SK-N-SH treated with all-trans-retinoic acid at 6 μM for 48 hours (cell line): ENCODE data around the gene BRD9.
"Not testable (repeated sequence)": the region's sequence is repeated elsewhere in the genome, so short reads cannot be mapped to it uniquely, and the experiment has no call there.

Source experiments
- ATAC-seq: fragments of 200-7000 bp; cut with Tn5 transposase; 3 replicates; pipeline ENCODE4 v1.9.1; 2020; ENCODE audit warnings: mild to moderate bottlenecking, moderate library complexity
- ARNTL ChIP-seq: fragments of 450-650 bp; formaldehyde crosslinking; IDR thresholded peaks from 2 replicates; pipeline ENCODE4 v1.5.0; 2020; ENCODE audit warnings: low read depth, mild to moderate bottlenecking, moderate library complexity, borderline replicate concordance
- CSRNP3 ChIP-seq: fragments of 250-450 bp; sonication (Bioruptor Pico); IDR thresholded peaks from 2 replicates; pipeline ENCODE4 v1.5.1; 2021; ENCODE audit warnings: mild to moderate bottlenecking, moderate library complexity
- ESRRG ChIP-seq: fragments of 250-450 bp; sonication (Bioruptor Pico); IDR thresholded peaks from 2 replicates; pipeline ENCODE4 v1.6.1; 2021; ENCODE audit warnings: mild to moderate bottlenecking
- GLIS3 ChIP-seq: fragments of 250-450 bp; sonication (Bioruptor Pico); IDR thresholded peaks from 2 replicates; pipeline ENCODE4 v1.5.0; 2020; ENCODE audit warnings: mild to moderate bottlenecking, moderate library complexity
- ISL1 ChIP-seq: fragments of 250-450 bp; sonication (Bioruptor Pico); IDR thresholded peaks from 2 replicates; pipeline ENCODE4 v2.1.2; 2022; ENCODE audit warnings: mild to moderate bottlenecking, moderate library complexity
- OSR1 ChIP-seq: fragments of 250-450 bp; sonication (Bioruptor Pico); IDR thresholded peaks from 2 replicates; pipeline ENCODE4 v1.8.0; 2022; ENCODE audit warnings: moderate library complexity, mild to moderate bottlenecking, inconsistent platforms
- PATZ1 ChIP-seq: fragments of 250-450 bp; sonication (Bioruptor Pico); IDR thresholded peaks from 2 replicates; pipeline ENCODE4 v1.8.0; 2020; ENCODE audit warnings: mild to moderate bottlenecking, moderate library complexity, borderline replicate concordance
- PPARA ChIP-seq: fragments of 250-450 bp; sonication (Bioruptor Pico); IDR thresholded peaks from 2 replicates; pipeline ENCODE4 v1.5.0; 2020; ENCODE audit warnings: mild to moderate bottlenecking, borderline replicate concordance
- RARB ChIP-seq: fragments of 250-450 bp; sonication (Bioruptor Pico); IDR thresholded peaks from 2 replicates; pipeline ENCODE4 v1.8.0; 2021; ENCODE audit warnings: mild to moderate bottlenecking, moderate library complexity
- SNAI2 ChIP-seq: fragments of 250-450 bp; sonication (Bioruptor Pico); IDR thresholded peaks from 2 replicates; pipeline ENCODE4 v1.5.0; 2020; ENCODE audit warnings: mild to moderate bottlenecking, moderate library complexity
- TCF4 ChIP-seq: fragments of 250-450 bp; sonication (Bioruptor Pico); IDR thresholded peaks from 2 replicates; pipeline ENCODE4 v1.8.0; 2021; ENCODE audit warnings: mild to moderate bottlenecking, moderate library complexity, borderline replicate concordance
- TOX ChIP-seq: fragments of 250-450 bp; sonication (Bioruptor Pico); IDR thresholded peaks from 2 replicates; pipeline ENCODE4 v1.8.0; 2021; ENCODE audit warnings: mild to moderate bottlenecking, moderate library complexity, borderline replicate concordance
- TSHZ2 ChIP-seq: fragments of 250-450 bp; sonication (Bioruptor Pico); IDR thresholded peaks from 2 replicates; pipeline ENCODE4 v1.5.0; 2020; ENCODE audit warnings: mild to moderate bottlenecking, moderate library complexity
- ZC3H10 ChIP-seq: fragments of 250-450 bp; sonication (Bioruptor Pico); IDR thresholded peaks from 2 replicates; pipeline ENCODE4 v1.5.1; 2021; ENCODE audit warnings: mild to moderate bottlenecking, moderate library complexity
- ZNF565 ChIP-seq: fragments of 450-650 bp; formaldehyde crosslinking; conservative IDR thresholded peaks from 2 replicates; pipeline ENCODE4 v1.5.0; 2020; ENCODE audit warnings: low read depth, mild to moderate bottlenecking, moderate library complexity
- ZNF70 ChIP-seq: fragments of 450-650 bp; formaldehyde crosslinking; IDR thresholded peaks from 2 replicates; pipeline ENCODE4 v1.5.0; 2020; ENCODE audit warnings: mild to moderate bottlenecking, moderate library complexity
- TF ChIP-seq, protein P1 (sequence below): fragments of 250-450 bp; sonication (Bioruptor Pico); IDR thresholded peaks from 2 replicates; pipeline ENCODE4 v1.5.1; 2020; ENCODE audit warnings: low read depth, mild to moderate bottlenecking, moderate library complexity
- TF ChIP-seq, protein P2 (sequence below): fragments of 250-450 bp; sonication (Bioruptor Pico); IDR thresholded peaks from 2 replicates; pipeline ENCODE4 v1.8.0; 2021; ENCODE audit warnings: low read depth, mild to moderate bottlenecking, moderate library complexity, borderline replicate concordance

Gene BRD9

DNA sequence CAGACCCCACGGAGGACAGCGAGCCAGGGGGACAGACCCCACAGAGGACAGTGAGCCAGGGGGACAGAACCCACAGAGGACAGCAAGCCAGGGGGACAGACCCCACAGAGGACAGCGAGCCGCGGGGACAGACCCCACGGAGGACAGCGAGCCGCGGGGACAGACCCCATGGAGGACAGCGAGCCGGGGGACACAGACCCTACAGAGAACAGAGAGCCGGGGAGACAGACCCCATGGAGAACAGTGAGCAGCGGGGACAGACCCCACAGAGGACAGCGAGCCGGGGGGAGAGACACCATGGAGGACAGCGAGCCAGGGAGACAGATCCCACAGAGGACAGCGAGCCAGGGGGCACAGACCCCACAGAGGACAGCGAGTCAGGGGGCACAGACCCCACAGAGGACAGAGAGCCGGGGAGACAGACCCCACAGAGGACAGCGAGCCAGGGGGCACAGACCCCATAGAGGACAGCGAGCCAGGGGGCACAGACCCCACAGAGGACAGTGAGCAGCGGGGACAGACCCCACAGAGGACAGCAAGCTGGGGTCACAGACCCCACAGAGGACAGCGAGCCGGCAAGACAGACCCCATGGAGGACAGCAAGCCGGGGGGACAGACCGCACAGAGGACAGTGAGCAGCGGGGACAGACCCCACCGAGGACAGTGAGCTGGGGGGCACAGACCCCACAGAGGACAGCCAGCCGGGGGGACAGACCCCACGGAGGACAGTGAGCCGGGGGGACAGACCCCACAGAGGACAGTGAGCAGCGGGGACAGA is 37.4 kb downstream of the BRD9 start (continued):
- TF ChIP-seq GLIS3 (CRISPR knock-in tag), result no peak
- no peak for TF ChIP-seq ZNF70 (CRISPR knock-in tag)
- TF ChIP-seq, all 23 proteins: peak for 0

GRCh38 chr5:854217-854616 is 38.4 kb downstream of the BRD9 start:
- ATAC-seq, result no peak
- TF ChIP-seq RARB (CRISPR knock-in tag) (no peak), SNAI2 (CRISPR knock-in tag) (no peak), ZNF565 (no peak), ESRRG (CRISPR knock-in tag) (no peak), ZNF70 (CRISPR knock-in tag) (no peak), OSR1 (CRISPR knock-in tag) (no peak), TOX (no peak), CSRNP3 (CRISPR knock-in tag) (no peak), ISL1 (CRISPR knock-in tag) (no peak), TSHZ2 (CRISPR knock-in tag) (no peak), TCF4 (no peak), ARNTL (CRISPR knock-in tag) (no peak), GLIS3 (CRISPR knock-in tag) (no peak), PATZ1 (CRISPR knock-in tag) (no peak), PPARA (CRISPR knock-in tag) (no peak), ZC3H10 (CRISPR knock-in tag) (no peak)
- TF ChIP-seq, protein P1, sequence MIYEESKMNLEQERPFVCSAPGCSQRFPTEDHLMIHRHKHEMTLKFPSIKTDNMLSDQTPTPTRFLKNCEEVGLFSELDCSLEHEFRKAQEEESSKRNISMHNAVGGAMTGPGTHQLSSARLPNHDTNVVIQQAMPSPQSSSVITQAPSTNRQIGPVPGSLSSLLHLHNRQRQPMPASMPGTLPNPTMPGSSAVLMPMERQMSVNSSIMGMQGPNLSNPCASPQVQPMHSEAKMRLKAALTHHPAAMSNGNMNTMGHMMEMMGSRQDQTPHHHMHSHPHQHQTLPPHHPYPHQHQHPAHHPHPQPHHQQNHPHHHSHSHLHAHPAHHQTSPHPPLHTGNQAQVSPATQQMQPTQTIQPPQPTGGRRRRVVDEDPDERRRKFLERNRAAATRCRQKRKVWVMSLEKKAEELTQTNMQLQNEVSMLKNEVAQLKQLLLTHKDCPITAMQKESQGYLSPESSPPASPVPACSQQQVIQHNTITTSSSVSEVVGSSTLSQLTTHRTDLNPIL, result no peak
- TF ChIP-seq, protein P2, sequence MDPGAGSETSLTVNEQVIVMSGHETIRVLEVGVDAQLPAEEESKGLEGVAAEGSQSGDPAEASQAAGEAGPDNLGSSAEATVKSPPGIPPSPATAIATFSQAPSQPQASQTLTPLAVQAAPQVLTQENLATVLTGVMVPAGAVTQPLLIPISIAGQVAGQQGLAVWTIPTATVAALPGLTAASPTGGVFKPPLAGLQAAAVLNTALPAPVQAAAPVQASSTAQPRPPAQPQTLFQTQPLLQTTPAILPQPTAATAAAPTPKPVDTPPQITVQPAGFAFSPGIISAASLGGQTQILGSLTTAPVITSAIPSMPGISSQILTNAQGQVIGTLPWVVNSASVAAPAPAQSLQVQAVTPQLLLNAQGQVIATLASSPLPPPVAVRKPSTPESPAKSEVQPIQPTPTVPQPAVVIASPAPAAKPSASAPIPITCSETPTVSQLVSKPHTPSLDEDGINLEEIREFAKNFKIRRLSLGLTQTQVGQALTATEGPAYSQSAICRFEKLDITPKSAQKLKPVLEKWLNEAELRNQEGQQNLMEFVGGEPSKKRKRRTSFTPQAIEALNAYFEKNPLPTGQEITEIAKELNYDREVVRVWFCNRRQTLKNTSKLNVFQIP, result no peak
- TF ChIP-seq, all 23 proteins: peak for 0

DNA sequence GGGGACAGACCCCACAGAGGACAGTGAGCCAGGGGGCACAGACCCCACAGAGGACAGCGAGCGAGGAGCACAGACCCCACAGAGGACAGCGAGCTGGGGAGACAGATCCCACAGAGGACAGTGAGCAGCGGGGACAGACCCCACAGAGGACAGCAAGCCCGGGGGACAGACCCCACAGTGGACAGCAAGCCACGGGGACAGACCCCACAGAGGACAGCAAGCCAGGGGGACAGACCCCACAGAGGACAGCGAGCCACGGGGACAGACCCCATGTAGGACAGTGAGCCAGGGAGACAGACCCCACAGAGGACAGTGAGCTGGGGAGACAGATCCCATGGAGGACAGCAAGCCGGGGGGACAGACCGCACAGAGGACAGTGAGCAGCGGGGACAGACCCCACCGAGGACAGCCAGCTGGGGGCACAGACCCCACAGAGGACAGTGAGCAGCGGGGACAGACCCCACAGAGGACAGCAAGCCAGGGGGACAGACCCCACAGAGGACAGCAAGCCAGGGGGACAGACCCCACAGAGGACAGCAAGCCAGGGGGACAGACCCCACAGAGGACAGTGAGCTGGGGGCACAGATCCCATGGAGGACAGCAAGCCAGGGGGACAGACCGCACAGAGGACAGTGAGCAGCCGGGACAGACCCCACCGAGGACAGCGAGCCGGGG is 39.0 kb downstream of the BRD9 start:
- ATAC-seq, result not testable (repeated sequence)
